Measurements from ENCODE around the gene ADAMTS1.
"Not testable (repeated sequence)": the region's sequence is repeated elsewhere in the genome, so short reads cannot be mapped to it uniquely, and the experiment has no call there.

ADAMTS1 gene

DNA sequence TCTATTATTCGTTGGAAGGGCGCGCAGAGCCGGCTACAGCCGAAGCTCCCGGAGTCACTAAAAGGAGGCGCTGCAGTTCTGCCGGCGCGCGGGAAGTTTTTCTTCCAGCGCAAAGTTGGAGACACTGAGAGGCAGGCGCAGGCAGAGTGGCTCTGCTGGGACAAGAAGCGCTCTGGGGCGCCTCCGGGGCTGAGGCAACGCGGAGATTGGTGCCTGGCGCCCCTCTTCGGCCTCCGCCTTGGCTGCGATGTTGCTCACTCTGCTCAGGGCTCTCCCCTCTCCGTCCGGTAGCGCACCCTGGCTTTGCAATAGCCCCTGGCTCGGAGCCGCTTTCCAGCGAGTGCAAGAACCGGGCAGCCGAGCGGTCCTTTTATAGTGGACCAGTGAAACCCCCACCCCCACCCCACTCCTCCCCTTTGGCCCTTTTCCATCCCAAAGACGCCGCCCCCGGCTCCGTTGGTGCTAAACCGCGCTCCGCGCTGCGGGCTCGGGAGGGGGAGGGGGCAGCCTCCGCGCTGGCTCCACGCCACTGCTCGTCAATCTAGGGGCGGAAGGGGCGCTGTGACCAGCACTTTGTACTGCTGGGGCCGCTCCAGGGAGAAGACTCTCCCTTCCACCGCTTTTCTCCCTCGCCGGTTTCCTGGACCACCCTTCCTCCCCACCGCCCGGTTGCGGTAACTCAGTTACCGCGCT lies at the start of gene ADAMTS1:
ADAMTS1 (minus strand) TSS at position 344 of the 693 bp plus-strand sequence. CDS start 455 bp downstream, outside the sequence.
- DNase-seq: peak; percentile 65

DNA sequence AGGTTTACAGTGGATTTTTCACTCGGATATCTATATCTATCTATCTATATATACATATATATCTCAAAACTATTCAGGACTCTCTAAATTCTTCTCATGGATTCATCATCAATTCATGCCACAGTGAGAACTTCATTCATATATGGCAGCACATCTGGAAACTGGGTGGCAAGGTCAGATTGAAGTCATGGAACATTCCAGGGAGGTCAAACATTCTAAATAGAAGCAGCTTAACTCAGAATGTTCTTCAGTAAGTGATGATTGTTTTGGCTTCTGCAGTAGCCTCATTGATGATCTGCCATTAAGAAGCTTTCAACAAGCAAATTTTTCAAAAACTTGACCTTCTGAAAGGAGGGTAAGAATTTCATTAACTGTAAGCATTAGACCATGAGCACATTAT lies 46.9 kb upstream of the ADAMTS1 start:
- no peak for DNase-seq

DNA sequence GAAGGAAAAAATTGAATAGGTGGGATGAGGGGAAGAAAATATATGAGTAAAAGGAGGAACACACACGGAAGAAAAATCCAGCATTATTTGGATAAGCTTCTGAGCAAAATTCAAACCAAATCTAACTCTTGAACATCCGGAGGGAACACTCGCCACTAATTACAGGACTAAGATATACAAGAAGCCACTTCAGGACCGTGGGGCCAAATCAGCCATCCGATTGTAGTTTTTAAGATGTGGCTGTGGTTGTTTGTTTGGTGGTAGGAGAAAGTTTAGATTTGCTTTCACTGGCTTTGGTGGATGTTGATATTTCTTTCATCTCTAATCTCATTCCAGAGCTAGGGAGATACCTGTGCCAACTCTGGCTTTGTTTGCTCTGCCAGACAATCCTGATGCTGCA lies 43.7 kb upstream of the ADAMTS1 start:
- DNase-seq: no peak

DNA sequence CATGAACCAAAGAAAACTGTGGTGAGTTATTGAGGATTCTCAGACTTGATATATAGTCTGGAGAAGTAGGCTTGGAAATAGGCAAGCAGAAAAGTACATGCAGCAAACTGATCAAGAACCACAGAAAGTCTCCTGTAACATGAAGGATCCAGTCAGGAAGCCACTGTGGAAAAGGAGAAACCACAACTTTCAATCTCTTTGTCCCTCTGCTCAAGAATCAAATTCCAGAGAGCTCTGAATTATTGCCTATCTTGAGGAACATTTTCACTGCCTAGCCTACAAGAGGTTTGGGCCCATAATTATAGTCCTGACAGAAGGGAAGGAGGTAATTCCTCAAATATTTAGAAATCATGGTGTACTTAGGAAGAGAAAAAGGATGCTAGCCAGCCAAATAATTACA lies 43.0 kb upstream of the ADAMTS1 start:
- no peak for DNase-seq

DNA sequence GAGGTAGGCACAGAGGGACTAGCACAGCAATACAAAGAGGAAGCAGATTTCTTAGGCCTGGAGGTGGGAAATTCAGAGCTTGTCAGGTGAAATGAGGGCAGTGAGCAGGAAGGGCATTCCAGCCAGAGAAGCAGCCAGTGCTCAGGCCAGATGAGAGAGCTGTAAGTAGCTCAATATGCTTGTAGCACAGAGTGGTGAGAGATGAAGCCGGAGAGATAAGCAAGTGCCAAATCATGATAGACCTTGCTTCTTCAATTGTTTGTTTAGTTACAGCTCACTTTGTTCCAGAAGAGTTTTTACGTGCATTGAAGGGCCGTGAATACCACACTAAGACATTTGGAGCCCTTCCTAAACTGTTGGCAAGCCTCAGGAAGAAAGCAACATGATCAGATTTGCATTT lies 42.0 kb upstream of the ADAMTS1 start:
- DNase-seq: no peak

DNA sequence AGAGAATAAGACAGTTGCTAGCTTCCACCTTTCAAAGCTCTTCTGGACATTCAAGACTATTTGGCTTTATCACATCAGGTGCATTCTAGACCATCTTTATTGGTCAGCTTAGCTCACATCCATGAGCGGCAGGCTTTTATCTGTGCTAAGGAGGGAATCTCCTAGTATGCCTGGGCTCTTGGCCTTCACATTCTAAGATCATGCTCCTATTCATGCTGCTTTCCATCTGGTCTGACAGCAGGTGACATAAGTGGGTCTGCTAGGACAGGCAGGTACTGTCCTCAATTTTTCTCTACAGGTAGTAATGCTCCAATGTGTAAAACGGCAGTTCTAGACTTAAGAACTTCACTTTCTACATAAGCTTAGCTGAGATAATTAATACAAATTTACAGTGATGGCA lies 39.2 kb upstream of the ADAMTS1 start:
- no peak for DNase-seq

DNA sequence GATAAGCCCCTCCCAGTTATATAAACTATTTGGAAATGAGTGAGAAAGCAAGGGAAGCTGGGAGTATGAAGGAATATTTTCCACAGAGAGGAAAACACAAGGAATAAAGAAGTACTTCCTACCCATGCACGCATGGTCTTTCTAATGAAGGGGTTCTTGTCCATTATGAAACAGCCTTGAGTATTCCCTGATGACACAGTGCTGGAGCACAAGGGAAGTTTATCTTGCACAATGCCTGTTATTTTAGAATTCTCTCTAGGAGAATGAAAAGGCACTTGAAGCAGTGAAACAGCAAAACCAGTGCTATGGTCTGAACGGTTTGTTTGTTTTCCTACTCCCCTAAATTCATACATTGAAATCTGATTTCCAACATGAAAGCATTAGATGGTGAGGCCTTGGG lies 38.6 kb upstream of the ADAMTS1 start:
- DNase-seq: no peak

DNA sequence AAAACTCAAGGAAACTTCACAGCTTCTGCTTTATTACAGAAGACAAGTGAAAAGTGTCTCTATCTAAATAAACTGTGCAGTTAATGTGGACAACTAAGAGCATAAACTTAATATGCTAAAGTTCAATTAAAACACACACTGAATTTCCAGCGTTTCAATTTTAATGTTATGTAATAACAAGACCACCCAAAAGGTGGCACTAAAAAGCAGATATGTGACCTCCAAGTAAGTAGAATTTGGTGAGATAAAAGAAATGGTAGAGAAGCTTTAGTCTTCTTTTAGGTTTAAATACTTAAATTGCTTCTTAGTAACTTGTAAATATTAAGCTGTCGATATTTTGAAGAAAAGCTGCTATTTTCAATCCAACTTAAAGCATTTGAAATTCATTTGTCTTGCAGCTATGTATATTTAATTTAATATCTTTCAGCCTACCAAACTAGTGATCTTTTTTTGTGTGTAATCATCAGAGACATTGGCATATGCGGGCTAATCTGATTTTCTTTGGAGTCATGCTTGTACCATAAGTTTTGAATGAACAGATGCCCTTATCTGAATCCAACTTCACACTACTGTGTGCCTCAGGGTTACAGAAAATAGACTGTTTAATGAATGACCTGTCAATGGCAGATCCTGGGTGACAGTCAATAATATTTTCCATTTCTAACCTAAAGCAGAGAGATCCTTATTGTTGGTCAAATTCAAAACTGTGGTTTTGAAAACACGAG lies 36.5 kb upstream of the ADAMTS1 start:
- no peak for DNase-seq

DNA sequence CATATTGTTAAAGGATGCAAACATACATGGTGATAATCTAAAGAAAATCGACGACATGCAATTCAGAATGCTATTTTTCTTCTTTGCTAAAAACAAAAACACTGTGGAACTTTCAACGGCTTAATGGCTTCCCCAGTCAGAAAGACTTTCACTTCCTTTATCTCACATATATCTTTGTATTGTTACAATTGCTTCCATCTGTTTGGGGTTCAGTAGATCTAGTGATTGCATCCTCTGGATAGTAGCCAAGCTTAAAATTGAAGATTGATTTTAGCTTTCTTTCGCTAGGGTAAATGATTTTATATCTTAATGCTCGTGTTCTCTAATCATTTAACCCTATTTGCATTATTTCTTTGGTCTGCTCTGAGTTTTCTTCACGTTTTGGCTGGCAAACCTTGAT lies 31.8 kb upstream of the ADAMTS1 start:
- no peak for DNase-seq

DNA sequence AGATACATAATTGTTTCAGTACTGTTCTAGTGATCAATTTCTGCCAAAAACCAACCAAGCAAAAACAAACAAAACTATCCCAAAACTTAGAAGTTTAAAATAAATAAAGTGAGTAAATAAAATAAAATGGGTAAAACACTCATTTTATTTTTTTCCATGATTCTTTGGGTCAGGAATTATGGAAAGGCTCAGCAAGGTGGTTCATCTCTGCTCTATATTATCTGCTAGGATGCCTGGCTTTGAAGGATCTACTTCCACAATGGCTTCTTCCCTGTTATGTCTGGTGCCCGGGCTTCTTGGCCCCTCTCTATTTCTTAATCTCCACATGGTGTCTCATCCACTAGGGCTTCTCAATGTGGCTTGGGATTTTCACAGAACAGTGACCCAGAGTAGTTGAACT lies 29.1 kb upstream of the ADAMTS1 start:
- no peak for DNase-seq

DNA sequence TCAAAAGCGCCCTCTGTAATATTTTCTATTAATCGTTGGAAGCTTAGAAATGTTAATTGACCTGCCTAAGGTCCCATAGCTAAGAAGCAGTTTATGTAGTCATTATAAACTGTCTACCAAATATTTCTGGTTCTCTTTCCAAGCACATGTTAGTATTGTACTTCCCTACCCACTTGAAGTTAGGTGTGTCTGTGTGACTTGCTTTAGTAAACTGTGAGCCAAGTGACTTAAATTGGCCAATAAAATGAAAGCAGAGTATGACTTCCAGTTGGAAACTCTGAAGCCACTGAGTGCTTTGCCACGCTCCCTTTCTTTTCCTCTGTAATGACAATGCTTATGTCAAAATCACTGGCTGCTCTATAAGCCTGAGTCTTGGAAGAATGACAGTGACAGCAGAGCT lies 20.6 kb upstream of the ADAMTS1 start:
- no peak for DNase-seq

DNA sequence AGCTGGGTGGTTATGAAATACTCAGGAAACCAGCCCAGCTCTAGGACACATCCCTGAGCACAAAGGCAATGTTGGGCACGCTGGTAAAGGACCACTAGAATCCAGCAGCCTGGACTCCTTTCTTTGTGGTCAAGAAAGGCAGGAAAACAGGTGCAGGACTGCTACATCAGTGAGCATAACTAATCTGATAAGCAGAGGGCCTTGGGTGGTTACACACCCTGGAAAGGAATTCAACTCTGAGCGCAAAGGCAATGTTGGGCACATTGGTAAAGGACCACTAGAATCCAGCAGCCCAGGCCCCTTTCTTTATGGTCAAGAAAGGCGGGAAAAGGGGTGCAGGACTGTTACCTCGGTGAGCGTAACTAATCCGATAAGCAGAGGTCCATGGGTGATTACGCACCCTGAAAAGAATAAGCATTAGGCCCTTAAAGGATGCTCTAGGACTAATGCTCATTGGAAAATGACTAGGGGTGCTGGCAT lies 11.7 kb upstream of the ADAMTS1 start:
- DNase-seq: not testable (repeated sequence)

DNA sequence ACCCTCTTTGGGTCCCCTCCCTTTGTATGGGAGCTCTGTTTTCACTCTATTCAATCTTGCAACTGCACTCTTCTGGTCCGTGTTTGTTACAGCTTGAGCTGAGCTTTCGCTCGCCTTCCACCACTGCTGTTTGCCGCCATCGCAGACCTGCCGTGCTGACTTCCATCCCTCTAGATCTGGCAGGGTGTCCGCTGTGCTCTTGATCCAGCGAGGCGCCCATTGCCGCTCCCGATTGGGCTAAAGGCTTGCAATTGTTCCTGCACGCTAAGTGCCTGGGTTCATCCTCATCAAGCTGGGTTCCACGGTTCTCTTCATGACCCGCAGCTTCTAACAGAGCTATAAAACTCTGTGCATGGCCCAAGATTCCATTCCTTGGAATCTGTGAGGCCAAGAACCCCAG lies 9.5 kb upstream of the ADAMTS1 start:
- not testable (repeated sequence) for DNase-seq

DNA sequence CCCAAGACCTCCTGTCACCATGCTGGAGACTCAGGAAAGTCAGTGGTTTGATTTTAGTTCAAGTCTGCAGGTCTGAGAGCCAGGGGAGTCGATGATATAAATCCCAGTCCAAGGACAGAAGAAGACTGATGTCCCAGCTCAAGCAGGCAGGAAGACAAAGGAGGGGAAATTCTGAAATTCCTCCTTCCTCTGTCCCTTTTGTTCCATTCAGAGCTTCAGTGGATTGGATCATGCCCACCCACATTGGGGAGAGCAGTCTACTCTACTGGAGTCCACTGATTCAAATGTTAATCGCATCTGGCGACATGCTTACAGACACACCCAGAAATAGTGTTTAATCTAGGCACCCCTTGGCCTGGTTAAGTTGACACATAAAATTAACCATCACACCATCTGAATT lies 7.2 kb upstream of the ADAMTS1 start:
- no peak for DNase-seq

DNA sequence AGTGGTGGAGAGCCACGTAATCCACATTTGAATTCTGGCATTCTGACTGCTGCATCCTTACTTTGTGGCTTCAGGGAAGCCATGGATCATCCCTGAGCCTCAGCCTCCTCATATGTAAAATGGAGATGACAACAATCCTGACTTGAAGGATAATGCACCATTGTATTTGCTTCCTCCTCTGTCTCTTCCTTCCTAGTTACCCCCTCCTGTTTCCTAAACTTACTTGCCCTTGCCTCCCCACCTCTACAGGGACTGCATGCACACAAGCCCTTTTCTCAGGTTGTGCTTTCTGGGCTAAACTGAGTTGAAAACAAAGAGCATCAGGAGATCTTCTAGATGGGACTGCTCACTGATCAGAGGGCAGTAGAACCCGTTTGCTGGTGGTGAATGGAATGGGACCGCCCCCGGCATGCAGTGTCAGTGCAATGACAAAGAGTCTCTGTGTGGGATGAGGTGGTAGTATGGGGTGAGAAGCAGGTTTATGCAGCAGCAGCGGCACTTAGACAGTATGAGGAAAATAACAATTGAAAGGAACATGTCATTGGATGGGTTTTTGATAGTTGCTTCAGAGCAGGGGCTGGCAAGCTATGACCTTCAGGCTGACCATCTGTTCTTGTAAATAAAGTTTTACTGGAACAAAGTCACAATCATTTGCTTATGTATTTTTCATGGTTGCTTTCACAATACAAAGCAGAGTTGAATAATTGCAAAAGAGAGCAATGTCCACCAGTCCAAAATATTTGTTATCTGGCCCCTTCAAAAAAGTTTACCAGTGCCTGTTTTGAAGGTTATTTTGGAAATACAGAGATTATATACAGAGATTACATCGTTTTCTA lies 6.1 kb upstream of the ADAMTS1 start:
- DNase-seq: no peak

DNA sequence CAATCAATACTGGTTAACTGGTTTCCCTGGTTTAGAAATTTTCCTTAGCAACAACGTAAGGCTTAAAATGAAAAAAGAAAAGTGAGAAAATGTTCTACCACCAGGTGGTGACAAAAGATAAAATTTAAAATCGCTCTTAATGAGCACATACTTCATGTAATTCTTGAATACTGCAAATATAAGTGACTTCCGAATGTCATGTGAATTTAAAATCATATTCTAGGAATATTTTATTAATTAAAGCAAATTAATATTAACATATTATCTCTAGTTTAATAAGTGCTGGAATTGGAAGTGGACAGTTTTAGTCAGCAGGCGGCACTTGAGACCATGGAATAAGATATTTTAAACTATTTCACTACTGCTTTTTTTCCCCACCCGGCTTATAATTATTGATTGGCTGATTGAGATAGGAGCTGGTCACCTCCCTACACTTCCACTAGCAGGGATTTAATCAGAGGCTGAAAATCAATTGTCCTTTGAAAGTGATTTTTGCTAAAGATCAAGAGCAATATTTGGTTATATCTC lies 5.0 kb upstream of the ADAMTS1 start:
- no peak for DNase-seq

DNA sequence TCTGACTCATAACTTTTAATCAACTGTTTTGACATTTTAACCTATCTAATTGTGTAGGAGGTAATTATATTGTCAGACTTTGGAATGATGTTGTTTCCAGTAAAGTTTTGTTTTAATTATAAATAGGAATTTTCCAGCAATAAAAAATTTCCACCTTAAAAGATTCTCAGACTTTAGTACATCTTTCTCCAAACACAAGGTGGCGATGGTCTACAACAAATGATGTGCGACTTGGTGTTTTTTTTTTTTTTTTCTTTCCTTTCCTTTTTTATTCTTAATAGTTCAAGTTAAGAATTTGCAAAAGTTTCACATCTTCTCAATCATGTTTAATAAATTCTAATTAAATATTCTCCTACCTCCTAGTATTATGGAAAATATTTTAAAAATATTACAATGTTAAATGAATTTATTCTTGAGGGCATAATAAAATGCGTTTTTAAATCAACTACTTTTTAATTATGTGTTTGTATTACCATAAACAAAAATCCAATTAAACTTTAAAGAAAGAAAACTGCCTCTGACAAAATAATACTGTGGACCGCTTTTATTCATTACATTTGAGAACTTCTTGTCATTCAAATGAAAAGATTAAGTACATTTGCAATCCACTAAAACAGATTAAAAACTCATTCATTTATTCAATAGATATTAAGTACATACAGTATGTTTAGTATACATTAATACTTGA lies 4.4 kb upstream of the ADAMTS1 start:
- no peak for DNase-seq

DNA sequence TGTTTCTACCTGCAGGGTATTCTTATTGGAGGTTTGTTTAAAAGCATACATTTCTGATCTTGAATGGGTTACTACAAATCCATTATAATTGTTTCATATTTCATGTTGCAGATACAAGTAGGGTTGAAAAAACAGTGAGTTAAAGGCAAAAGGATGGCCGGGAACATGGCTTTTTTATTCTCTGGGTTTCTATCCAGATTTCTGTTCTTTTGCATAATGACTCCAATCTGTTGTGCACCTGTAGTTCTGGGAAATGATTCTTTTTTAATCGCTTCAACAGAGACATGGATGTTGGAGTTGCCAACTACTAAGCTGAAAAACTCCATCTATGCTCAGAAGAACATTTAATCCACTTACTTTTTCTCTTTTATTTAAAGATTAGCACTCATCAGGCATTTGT lies 2.7 kb upstream of the ADAMTS1 start:
- DNase-seq: no peak

DNA sequence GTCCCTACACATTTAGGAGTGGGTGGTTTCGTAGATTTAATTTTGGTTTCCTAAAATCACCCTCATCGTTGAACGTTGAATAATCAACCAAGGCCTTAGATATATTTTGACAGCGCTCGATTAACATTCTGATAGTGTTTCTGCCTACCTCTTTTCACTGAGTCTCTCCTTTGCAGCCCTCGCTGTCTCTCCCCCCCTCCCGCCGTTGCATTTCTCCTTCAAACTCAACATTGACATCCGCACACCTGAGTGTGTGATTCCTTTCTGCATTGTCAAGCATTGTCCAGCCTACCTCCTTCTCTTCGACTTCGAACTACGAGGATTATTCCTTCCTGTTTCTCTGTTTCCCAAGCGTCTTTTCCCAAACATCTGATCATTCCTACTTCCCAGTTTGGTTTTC lies 1.8 kb upstream of the ADAMTS1 start:
- no peak for DNase-seq

DNA sequence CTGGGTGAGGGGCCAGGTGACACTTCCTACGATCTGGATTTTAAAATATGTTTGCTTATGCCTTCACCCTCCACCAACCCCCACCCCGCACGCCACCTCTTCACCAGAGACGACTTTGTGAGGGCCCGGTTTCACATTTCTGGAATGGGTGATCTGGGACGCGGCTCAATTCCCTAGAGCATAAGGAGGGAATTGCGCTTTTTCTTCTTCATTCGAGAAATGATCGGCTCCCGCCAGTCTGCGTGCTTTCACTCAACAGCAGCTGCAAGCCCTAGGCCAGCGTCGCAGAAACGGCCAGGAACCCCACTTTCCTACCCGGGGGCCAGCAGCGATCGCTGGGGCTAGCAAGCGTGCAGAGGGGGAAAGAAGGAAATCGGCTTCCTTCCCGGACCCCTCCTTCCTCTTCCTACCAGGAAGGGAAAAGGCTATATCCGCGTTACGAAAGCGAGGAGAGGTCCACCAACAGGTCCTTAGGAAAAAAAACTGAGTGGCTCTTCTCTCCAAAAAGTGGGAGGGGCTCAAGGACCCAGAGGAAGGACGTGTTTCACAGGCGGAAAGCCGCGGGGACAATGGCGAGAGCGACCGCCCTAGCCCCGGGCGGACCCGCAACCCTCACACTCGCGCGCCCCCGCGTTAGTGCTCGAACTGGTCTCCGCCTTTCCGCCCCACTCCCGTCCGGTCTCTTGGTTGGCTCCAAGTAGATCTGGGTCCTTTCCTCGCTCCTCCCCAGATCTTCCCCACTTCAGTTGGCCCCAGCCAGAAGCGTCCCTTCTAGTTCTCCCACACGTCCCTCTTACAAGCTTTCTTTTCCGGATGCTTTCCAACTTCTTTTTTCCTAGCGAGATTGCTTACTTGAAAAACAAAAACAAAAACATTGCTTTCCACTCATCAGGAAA lies 1.1 kb upstream of the ADAMTS1 start:
- no peak for DNase-seq

DNA sequence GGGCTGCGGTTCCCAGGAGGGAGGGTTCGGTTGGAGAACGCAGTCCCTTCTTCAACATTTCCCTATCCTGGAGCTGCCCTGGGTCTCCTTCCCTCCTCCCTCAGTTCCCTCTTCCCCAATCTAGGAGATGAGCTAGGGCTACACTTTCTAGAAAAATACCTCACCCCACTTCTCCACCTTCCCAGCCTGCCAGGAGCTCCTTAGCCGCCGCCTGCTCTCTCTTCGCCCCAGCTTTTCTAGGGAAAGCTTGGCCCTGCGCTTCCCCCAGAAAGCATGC lies 488 bp upstream of the ADAMTS1 start:
- DNase-seq: no peak
